Kidney capillary endothelial cell (primary cell): ENCODE results near the gene NKAIN1.
"Not testable (repeated sequence)": the region's sequence is repeated elsewhere in the genome, so short reads cannot be mapped to it uniquely, and the experiment has no call there.

ENCODE experiments used
- DNase-seq: peaks from one replicate; pipeline ENCODE4 v3.0.0-alpha.2; 2018; ENCODE audit warnings: low spot score

Gene NKAIN1

DNA sequence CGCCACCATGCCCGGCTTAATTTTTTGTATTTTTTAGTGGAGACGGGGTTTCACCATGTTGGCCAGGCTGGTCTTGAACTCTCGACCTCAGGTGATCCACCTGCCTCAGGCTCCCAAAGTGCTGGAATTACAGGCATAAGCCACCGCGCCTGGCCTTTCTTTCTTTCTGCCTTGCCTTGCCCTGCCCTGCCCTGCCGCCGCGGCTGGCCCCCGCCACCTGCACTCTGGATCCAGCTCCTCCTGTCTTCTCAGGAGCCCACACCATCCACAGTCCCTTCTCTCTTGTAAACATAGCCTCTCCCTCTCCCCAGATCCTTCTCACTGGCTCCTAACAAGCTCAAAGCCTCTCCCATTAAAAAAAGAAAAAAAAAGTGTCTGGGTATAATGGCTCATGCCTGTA, 44.4 kb downstream of the NKAIN1 start:
- not testable (repeated sequence) for DNase-seq

DNA sequence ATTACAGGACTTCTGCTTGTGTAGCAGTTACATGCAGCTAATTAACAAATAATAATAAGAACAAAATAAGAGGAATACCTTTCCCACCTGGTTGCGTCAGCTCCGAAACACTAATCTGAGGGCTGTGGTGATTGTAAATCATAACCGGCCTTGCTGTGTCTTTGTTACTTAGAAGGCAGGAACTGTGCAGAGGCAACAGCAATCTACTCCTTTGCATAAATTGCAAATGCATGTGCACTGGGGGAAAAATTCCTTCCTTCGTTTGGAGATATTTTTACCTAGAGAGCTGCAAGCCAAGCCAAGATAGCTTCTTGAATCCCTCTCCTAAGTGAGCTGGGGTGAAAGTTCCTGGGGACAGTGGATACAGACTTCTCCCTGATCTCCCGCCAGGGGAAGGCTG, 46.0 kb downstream of the NKAIN1 start:
- no peak for DNase-seq

DNA sequence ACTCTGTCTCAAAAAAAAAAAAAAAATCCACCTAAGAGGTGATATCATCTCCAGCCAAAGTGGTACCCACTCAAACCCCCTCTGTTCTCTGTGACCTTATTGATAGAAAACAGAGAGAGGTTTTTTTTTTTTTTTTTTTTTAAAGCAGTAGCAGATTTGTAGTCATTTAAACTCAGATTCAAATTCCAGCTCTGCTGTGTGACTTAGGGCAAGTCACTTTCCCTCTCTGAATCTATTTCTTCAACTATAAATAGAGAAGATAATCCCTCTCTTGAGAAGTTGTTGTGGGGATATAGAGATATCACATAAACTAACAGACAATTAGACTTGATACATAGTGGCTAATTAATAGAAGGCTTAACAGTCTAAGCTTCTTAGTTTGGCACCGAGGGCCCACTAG, 48.4 kb downstream of the NKAIN1 start:
- DNase-seq = no peak

DNA sequence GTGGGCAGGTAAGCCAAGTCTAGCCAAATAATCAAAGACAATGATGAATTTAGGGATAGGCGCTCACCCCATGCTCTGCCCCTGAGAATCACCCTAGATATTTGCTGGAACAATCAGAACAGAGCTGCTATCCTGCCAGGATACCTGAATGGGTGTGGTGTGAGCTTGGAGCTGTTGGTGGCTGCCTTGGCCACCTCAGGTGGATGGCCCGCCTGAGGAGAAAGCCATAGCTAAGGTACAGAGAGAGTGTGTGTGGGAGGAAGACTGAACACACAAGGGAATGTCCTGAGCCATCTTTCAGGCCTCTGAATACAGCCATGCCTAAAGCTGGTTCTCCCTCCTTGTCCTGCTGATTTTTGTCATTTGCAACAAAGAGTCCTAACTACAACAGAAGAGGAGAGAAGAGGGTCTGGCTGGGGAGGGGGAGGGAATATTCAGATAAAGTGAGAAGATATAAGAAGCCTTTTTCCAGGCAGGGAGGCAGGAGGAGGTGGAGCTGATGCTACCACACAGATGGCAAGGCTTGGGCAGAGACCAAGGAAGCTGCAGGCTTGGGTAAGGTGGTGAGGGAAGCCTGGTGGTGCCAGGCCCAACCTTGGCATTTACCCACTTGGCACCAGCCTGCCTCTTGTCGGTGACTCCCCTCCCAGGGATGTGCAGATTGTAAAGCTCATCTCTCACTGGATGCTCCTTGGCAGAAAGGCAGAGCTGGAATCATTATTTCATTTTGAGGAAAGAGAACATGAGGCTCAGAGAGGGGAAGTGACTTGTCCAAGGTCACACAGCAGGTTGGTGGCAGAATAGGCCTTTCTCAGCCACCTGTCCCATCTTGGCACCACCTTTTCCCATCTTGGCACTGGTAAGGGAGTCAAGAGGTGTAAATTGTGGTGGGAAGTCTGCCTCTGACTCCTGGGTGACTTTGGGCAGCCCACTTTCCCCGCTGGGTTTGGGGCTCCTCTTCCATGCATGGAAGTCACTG, 49.7 kb downstream of the NKAIN1 start:
- DNase-seq = no peak

DNA sequence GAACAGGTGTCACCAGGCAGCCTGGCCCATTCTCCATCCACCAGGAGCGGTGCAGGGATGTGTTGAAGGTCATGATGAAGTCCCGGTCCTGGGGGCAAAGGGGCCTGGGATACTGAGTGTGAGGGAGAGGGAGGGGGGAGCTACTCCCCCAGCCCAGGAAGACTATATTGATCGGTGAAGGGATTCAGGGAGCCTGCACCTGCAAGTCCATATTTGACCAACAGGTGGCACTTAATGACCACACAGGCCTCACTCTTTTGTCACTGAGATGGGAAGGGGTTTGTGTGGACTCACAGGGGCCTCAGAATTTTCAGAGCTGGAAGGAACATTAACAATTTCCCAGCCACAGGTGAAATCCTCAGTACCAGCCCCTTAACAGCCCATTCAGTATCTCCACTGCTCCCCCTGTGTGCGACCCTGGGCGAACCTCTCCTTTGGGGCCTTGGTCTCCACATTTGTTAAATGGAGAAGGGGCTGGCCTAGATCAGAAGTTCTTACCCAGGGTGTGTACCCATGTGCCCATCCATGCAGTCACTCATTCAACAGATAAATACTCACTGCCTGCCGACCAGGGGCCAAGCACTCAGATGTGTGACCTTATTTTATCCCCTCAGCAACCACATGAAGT, 55.6 kb downstream of the NKAIN1 start:
- no peak for DNase-seq

DNA sequence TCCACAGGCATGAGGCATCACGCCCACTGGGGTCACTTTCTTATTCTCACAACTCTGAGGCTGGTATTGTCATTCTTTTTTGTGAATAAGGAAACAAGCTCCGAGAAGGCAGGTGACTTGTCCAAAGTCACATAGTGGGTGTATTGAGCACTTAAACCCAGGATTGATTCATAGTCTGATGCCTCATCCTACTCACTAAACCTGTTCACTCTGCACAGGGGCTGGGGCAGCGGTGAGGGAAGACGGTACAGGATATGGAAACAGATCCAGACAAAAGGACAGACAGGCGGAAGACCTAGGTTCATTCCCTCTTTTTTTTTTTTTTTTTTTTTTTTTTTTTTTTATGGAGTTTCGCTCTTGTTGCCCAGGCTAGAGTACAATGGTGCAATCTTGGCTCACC, 56.6 kb downstream of the NKAIN1 start:
- no peak for DNase-seq

DNA sequence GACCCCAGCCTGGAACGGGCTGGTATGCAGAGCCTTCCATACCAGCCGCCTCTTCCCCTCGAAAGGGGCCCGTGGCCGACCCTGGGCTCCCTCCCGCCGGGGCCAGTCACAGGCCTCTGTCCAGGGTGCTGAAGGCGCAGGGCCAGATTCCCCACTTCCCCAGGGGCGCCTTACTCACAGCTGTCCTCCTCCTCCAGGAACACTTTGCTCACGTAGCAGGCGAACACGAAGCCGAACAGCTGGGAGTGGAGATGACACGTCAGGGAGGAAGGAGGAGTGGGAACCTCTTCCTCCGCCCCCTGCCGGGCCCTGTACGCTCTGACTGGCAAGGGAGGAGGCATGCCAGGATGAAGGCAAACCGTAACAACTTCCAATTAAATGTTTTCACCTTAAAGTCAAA, 57.3 kb downstream of the NKAIN1 start:
- DNase-seq = peak; percentile 66

DNA sequence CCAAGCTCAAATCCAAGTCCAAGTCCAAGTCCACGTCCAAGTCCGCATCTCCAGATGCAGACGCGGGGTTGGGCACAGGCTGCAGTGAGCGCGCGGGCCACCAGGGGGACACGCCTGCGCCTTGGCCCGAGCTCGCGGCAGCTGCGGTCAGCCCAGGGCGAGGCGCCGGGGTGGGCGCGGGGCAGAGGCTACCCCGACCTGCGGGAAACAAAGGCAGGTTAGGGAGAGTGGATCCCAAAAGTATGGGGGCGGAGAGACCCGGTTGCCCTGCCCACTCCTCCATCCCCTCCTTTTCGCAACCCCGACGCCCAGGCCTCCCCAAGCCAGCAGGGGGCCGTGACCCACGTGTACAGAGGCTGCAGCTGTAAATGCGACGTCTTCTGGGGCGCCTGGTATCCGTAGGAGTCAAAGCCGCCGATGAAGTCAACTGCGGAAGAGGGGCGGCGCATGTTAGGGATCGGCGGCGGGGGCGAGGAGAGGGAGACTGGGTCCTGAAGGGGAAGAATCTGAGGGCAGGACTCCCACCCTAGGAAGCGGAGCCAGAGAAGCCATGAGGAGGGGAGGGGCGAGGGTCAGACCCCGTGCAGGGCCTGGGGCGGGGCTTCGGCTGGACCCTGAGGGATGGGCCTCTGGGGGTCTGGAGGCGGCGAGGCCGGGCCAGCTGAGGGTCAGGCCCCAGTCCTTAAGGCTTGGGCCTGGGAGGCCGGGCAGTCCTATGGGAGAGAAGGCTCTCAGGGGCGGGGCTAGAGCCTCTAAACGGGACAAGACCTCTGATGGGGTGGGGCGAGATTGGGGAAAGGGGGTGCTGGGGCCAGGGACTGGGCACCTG, 58.0 kb downstream of the NKAIN1 start:
- DNase-seq = no peak

DNA sequence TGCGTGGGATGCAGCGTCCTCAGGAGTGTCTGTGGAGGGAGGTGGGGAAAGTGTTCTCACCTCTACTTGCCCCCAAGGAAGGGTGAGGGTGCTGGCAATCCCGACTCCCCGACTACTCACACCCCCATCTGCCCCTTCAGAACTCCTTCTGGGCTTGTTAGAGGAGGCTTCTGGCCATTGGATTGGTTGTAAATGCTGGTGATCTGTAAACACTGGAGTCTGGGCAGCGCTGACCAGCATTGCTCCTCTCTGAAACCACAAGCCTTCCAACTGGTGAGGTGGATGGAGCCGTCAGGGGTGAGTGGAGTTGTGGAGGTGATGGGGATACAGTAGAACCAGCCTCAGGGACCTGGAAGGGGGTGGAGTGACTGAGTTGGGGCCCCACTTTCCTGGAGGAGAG, 59.3 kb downstream of the NKAIN1 start:
- no peak for DNase-seq

DNA sequence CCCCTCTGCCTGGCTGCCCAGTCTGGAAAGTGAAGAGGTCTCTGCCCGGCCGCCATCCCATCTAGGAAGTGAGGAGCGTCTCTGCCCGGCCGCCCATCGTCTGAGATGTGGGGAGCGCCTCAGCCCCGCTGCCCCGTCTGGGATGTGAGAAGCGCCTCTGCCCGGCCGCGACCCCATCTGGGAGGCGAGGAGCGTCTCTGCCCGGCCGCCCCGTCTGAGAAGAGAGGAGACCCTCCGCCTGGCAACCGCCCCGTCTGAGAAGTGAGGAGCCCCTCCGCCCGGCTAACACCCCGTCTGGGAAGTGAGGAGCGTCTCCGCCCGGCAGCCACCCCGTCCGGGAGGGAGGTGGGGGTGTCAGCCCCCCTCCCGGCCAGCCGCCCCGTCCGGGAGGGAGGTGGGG, 63.4 kb downstream of the NKAIN1 start:
- DNase-seq = not testable (repeated sequence)

DNA sequence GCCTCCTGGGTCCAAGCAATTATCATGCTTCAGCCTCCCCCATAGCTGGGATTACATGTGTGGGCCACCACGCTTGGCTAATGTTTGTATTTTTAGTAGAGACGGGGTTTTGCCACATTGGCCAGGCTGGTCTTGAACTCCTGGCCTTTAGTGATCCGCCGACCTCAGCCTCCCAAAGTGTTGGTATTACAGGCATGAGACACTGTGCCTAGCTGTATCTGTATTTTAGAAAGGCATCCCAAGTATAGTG, 69.3 kb downstream of the NKAIN1 start:
- DNase-seq = no peak

DNA sequence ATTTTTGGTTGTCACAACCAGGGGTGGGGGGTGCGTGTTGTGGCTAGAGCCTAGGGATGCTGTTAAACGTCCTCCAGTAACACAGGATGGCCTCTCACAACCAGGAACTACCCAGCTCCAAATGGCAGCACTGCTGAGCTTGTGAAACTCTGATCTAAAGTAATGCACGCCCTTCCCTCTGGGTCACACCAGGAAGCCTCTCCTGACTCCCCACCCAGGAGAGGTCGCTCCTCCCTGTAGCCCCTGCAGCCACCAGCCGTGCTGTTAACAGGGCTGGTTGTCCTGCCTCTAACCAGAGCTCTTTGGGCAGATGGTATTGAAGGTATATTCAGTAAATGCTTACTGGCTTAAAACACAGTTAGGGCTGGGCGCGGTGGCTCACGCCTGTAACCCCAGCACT, 73.2 kb downstream of the NKAIN1 start:
- DNase-seq = no peak

DNA sequence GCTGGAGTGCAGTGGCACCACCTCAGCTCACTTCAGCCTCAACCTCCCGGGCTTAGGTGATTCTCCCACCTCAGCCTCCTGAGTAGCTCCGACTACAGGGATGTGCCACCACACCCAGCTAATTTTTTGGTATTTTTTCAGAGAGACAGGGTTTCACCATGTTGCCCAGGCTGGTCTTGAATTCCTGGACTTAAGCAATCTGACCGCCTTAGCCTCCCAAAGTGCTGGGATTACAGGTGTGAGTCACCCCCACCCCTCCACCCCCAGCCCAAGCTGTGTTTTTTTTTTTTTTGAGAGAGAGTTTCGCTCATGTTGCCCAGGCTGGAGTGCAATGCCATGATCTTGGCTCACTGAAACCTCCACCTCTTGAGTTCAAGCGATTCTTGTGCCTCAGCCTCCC, 75.4 kb downstream of the NKAIN1 start:
- no peak for DNase-seq

DNA sequence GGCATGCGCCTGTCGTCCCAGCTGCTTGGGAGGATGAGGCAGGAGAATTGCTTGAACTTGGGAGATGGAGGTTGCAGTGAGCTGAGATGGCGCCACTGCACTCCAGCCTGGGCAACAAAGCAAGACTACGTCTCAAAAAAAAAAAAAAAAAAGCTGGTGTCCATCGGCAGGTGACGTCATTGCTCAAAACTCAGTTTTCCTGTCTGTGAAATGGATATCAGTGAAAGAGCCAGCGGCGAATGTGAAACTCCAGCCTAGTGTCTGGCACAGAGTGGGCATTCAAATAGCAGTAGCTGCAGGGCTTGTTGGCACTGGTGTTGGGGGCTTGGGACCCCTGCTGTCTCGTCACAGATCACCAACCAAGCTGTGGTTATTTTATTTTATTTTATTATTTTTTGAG, 75.8 kb downstream of the NKAIN1 start:
- DNase-seq = no peak

DNA sequence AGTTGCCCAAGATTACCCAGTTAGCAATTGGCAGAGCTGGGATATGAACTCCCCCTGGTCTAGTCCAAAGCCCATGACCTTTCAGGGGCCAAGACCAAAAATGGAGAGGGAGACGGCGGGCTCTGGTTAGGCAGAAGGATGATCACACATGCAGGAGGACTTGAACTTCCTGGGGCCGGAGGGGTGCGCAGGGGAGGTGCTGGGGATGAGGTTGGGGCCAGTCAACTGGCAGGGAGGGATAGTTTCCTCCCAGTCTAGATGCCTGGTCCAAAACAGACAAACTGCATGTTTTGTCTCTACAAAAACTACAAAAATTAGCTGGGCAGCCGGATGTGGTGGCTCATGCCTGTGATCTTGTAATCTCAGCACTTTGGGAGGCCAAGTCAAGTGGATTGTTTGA, 78.1 kb downstream of the NKAIN1 start:
- no peak for DNase-seq

DNA sequence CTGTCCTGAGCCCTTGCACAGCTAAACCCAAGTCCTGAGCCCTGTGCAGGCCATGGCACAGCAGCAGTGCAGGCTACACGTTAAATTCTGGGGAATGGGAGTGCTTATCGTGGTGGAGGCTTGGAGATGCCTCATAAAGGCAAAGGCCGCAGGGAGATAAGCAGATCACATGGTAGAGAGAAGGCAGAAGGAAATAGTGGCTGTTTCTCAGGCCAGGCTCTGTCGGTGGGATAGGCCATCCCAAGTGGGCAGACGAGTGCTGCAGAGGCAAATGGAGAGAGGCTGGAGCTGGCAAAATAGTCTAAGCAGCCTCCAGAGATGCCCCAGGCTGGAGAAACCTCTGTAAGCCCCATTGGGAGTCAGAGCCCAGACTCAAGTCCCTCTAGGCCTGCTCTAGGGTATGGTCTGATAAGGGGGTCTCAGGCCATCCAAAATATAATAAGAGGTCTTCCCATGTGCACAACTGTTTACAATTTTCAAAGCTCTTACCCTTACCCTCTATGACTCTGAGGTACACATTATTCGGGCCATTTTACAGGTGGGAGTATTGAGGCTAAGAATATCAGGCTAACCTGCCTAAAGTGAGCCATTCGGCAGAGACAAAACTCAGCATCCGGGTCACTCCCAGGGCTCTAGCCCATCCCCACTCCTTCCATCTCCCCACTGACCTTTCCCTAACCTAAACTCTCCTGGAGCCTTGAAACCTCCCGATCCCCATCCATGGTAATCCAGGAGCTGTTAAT, 79.6 kb downstream of the NKAIN1 start:
- DNase-seq = no peak

DNA sequence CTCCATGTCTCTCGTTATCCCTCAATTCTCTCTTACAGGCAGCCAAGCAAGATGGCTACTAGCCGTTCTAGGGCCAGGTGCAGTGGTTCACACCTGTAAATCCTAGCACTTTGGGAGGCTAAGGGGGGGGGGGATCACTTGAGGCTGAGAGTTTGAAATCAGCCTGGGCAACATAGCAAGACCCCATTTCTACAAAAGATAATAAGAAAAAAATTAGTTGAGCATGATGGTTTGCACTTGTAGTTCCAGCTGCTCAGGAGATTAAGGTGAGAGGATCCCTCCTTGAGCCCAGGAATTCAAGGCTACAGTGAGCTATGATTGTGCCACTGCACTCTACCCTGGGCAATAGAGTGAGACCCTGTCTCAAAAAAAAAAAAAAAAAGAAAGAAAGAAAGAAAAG, 80.4 kb downstream of the NKAIN1 start:
- no peak for DNase-seq

DNA sequence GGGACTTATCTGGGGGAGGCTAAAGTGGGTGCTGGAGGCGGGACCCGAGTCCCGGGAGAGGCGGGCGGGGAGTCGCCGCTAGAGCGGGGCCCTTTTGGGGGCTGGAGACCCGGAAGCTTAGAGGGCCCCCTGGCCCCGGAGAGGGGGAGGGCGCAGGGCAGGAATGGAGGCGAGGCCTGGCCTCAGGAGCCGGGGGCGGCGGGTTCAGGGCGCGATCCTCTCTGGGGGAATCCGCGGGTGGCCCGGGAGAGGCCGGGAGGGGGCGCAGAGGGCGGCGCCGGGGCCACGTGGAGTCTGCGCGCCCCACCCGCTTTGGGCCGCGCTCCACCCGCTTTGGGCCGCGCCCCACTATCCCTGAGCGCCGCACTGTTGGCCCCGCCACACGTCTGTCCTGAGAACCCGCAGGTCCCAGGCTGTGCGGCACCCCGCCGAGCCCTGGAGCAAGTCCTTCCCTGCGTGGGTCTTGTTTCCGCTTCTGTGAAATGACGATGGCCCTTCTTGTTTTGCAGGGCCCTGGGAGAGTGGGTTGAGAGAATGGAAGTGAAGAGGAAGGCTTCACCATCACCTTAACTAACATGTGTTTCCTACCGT, 84.4 kb downstream of the NKAIN1 start:
- DNase-seq = peak; percentile 33

DNA sequence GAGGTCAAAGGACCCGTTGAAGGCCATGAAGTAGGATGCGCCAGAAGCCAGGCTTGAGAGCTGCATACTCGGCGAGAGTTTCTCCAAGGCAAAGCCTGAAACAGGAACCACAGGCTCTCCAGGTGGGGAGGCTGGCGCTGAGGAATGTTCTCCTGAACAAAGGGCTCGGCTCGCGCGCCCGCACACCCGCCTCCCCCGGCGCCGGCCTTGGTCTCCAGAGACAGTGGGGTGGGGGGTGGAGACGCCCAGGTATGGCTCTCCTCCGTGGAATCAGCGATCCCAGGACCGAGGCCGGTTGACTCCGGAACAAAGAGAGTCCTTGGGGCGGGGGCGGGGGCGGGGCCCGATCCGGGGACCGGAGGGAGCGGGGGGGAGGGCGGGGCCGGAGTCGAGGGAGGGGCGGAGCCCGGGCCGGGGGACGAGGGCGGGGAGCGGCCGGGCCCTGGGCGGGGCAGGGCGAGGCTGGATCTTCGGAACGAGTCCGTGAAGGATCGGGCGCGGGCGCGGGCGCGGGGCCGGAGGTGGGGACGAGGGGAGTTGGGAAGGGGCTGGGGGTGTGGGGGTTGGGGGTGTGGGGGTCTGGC, 85.0 kb downstream of the NKAIN1 start:
- peak; percentile 64 for DNase-seq

DNA sequence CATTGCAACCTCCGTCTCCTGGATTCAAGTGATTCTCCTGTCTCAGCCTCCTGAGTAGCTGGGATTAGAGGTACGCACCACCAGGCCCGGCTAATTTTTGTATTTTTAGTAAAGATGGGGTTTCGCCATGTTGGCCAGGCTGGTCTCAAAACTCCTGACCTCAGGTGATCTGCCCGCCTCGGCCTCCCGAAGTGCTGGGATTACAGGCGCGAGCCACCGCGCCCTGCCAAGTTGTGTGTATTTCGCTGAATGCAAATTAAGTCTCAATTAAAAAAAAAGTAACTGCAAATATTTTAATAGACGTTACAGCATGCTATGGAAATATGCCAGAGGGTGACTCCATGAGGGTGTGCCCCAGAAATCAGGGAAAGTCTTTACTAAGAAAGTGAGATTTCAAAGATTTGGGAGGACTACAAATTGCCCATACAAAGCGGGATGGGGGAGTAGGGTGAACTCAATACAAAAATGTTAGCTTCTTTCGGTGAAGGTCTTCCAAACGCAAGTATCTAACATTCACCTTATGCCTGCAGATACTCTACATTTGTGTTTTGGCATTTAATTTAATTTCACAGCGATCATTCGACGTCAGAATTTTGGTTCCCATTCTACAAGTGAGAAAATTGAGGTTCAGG, 85.6 kb downstream of the NKAIN1 start:
- DNase-seq = no peak

DNA sequence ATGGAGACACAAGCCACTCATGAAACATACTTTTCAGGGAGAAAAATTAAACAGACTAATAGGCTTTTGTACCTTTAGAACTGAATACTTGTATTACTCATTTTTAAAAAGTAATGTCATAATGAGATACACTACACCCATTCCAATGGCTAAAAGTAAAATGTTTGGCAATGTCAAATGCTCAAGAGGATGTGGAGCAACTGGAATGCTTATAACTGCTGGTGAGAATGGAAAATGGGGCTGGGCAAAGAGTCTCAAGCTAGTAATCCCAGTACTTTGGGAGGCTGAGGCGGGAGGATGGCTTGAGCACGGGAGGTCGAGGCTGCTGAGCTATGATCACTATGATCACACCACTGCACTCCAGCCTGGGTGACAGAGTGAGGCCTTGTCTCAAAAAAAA, 86.3 kb downstream of the NKAIN1 start:
- DNase-seq = no peak
